ENCODE measurements around the gene ZSWIM5.
"Not testable (repeated sequence)": the region's sequence is repeated elsewhere in the genome, so short reads cannot be mapped to it uniquely, and the experiment has no call there.

ZSWIM5 gene

GRCh38 chr1:45146833-45147232 is 59.6 kb downstream of the ZSWIM5 start:
- no peak for DNase-seq (ENCODE audit: low spot score)

- no peak for DNase-seq (ENCODE audit: low spot score)
Observed at GRCh38 chr1:45141247-45142003, 65.0 kb downstream of the ZSWIM5 start.

DNA sequence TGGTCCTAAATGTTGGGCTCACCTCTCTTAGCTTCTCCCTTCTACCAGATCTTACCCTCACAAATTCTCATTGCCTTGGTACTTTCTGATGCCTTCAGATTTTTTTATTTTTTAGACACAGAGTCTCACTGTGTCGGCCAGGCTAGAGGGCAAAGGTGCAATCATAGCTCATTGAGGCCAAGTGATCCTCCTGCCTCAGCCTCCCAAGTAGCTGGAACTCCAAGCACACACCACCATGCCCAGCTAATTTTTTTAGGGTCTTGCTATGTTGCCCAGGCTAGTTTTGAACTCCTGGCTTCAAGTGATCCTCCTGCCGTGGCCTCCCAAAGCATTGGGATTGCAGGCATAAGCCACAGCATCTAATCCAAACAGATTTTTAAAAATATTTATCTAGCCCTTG is 69.4 kb downstream of the ZSWIM5 start:
- no peak for DNase-seq (ENCODE audit: low spot score)

GRCh38 chr1:45135316-45135715 is 71.1 kb downstream of the ZSWIM5 start:
- DNase-seq (ENCODE audit: low spot score): no peak

DNA sequence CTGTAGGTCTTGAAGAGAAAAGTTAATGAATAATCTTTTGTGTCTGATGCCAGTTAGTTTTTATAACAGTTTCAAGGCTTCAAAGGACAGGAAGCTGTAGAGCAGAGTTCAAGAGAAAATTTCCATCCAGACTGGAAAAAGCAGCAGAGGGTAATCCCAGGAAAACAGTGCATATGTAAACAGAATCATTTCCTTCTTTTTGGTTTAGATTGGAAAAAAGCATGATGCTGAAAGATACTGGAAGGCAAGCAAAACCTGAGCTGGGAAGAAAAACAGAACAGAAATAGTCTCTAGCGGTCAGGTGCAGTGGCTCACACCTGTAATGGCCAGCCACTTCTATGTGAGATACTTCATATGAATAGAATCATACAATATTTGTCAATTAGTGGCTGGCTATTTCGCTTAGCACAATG is 71.9 kb downstream of the ZSWIM5 start:
- DNase-seq (ENCODE audit: low spot score): no peak

GRCh38 chr1:45132719-45133118 is 73.7 kb downstream of the ZSWIM5 start:
- not testable (repeated sequence) for DNase-seq (ENCODE audit: low spot score)

DNA sequence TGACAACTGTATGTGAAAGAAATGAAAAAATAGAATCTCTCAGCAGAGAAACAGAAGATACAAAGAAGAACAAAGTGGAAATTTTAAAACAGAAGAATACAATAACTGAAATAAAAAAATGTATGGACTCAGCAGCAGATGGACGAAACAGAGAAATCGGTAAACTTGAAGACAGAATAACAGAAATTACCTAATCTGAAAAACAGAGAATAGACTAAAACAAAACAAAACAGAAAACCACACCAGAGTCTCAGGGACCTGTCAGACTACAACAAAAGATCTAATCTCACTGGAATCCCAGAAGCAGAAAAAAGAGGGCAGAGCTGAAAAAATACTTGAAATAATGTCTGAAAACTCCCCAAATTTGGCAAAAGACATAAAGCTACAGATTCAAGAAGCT is 83.0 kb downstream of the ZSWIM5 start:
- no peak for DNase-seq (ENCODE audit: low spot score)

DNA sequence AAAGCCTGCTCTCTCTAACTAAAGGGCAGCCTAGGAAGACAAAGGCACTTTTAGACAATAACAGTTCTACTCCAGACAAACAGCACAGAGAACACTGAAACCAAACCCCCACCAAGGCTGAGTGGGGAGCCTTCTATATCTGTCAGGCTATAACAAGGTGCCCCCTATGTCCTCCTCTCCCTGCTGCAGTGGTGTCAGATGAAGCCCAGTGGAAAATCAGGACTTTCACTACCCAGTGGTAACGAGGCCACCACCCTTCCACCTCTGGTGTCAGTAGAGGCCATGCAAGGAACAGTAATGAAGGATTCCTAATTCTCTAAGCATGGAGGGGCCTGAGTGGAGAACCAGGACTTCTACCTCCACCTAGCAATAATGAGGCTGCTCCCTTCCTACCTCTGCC is 83.7 kb downstream of the ZSWIM5 start:
- no peak for DNase-seq (ENCODE audit: low spot score)

- DNase-seq (ENCODE audit: low spot score): no peak
Observed at GRCh38 chr1:45117766-45118165, 88.6 kb downstream of the ZSWIM5 start.

DNA sequence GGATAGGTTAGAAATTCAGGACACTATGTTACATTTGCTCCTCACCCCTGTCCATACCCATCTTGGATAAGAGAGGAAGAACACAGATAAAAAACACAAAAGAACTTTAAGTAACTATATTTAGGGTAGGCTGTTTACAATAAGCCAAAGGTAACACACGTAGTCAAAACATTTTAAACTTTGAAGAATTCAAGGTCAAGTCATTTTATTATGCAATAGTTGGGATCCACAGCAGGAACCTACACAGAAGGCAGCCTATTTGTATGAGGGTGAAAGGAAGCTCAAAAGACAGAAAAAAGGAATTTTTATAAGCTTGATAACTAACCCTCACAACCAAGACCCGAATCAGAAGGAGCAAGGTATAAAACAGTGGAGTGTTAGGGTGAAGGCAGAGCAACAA is 89.6 kb downstream of the ZSWIM5 start:
- DNase-seq (ENCODE audit: low spot score): no peak

DNA sequence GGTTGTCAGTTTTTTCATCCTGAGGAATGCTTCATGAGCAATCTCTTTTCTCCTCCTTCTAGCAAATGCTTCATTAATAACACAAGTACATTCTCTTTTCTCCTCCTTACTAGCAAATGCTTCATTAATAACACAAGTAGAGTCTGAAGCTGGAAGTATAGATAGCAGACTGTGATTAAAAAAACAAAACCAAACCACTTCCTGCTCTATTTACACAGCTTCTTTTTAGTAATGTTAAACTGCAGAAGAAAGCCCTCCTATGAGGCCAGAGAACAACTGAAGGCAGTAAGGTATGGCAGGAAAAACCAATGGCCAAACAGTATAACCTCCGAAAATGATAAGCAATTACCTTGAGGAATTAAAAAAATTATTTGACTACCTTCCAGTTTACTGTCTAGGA is 90.1 kb downstream of the ZSWIM5 start:
- no peak for DNase-seq (ENCODE audit: low spot score)

DNA sequence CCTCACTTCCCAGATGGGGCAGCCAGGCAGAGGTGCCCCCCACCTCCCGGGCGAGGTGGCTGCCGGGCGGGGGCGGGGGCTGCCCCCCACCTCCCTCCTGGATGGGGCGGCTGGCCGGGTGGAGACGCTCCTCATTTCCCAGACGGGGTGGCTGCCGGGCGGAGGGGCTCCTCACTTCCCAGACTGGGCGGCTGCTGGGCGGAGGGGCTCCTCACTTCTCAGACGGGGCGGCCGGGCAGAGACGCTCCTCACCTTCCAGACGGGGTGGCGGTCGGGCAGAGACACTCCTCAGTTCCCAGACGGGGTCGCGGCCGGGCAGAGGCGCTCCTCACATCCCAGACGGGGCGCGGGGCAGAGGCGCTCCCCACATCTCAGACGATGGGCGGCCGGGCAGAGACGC is 91.2 kb downstream of the ZSWIM5 start:
- DNase-seq (ENCODE audit: low spot score): not testable (repeated sequence)

GRCh38 chr1:45112661-45113060 is 93.7 kb downstream of the ZSWIM5 start:
- DNase-seq (ENCODE audit: low spot score): no peak

DNA sequence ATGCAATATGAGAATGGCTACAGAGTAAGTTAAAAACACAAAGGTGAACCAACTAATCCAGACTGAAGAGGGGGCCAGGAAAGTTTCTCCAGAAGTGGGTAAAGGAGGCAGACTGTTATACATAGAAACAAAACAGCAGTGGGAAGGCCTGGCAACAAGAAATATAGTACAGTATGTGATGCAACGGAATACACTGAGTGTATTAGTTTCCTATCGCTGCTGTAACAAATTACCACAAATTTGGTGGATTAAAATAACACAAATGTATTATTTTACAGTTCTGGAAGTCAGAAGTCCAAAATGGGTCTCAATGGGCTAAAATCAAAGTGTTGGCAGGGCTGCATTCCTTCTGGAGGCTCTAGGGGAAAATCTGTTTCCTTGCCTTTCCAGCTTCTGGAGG is 95.2 kb downstream of the ZSWIM5 start:
- DNase-seq (ENCODE audit: low spot score): no peak

DNA sequence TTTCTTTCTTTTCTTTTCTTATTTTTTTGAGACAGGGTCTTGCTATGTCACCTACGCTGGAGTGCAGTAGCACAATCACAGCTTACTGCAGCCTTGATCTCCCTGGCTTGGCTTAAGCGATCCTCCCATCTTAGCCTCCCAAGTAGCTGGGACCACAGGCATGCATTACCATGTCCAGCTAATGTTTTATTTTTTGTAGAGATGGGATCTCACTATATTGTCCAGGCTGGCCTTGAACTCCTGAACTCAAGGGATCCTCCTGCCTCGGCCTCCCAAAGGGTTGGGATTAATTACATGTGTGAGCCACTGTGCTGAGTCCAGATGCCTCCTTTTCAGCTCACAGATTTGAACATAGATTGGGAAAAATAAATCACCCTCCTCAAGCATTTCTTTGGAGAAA is 98.6 kb downstream of the ZSWIM5 start:
- no peak for DNase-seq (ENCODE audit: low spot score)

DNA sequence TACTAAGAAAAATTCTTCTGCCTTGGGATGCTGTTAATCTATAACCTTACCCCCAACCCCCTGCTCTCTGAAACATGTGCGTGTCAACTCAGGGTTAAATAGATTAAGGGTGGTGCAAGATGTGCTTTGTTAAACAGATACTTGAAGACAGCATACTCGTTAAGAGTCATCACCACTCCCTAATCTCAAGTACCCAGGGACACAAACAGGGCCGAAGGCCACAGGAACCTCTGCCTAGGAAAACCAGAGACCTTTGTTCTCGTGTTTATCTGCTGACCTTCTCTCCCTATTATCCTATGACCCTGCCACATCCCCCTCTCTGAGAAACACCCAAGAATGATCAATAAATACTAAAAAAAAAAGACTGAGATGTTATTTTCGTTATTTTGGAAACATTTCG is 99.5 kb downstream of the ZSWIM5 start:
- not testable (repeated sequence) for DNase-seq (ENCODE audit: low spot score)

GRCh38 chr1:45106156-45106545 is 100.3 kb downstream of the ZSWIM5 start:
- DNase-seq (ENCODE audit: low spot score): not testable (repeated sequence)

DNA sequence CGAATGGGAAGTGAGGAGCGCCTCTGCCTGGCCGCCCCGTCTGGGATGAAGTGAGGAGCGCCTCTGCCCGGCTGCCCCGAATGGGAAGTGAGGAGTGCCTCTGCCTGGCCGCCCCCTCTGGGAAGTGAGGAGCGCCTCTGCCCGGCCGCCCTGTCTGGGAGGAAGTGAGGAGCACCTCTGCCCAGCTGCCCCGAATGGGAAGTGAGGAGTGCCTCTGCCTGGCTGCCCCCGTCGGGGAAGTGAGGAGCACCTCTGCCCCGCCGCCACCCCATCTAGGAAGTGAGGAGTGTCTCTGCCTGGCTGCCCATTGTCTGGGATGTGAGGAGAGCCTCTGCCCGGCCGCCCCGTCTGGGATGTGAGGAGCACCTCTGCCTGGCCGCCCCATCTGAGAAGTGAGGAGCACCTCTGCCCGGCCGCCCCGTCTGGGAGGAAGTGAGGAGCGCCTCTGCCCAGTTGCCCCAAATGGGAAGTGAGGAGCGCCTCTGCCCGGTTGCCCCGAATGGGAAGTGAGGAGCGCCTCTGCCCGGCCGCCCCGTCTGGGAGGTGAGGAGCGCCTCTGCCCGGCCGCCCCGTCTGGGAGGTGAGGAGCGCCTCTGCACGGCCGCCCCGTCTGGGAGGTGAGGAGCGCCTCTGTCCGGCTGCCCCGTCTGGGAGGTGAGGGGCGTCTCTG is 100.8 kb downstream of the ZSWIM5 start:
- DNase-seq (ENCODE audit: low spot score): not testable (repeated sequence)

DNA sequence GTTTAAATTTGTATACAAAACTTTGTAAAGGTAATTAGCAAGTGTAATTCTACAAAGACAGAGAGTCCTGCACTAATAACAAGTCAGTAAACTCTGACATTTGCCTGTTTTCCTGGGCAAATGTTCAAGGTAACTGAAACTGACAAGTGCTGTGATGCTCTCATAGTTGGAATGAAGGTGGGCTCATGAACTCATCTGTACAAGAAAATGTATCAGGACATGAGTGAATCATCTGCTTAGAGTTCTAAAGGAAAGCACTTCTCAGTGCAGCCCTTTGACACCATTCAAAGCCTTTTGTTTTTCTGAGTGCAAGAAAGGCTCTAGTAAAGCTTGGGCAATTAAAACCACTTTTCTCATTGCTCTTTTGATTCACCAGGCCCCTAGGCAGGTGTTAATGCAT is 102.9 kb downstream of the ZSWIM5 start:
- DNase-seq (ENCODE audit: low spot score): no peak

- DNase-seq (ENCODE audit: low spot score): no peak
Observed at GRCh38 chr1:45101947-45102346, 104.5 kb downstream of the ZSWIM5 start.

- DNase-seq (ENCODE audit: low spot score): not testable (repeated sequence)
Observed at GRCh38 chr1:45101528-45101927, 104.9 kb downstream of the ZSWIM5 start.

GRCh38 chr1:45097944-45098343 is 108.5 kb downstream of the ZSWIM5 start:
- no peak for DNase-seq (ENCODE audit: low spot score)

GRCh38 chr1:45097079-45097478 is 109.3 kb downstream of the ZSWIM5 start:
- DNase-seq (ENCODE audit: low spot score): no peak

- DNase-seq (ENCODE audit: low spot score): no peak
Observed at GRCh38 chr1:45095450-45095849, 111.0 kb downstream of the ZSWIM5 start.

Measured in hepatic stellate cell (primary cell).